Tibial nerve (tissue), 4 donors: ENCODE data around the gene ANO2.

Experiments
- CTCF ChIP-seq, 5 experiments: fragments of 200-600 bp in 3 of 5; fragments of 450-650 bp in 2 of 5; sonication (generic) in 3 of 5; IDR thresholded peaks; one replicate each; pipeline ENCODE4 v1.5.1; 2016 to 2019; ENCODE audit warnings: antibody characterized with exemption in 5 of 5, mild to moderate bottlenecking in 3 of 5, moderate library complexity in 2 of 5
- EP300 ChIP-seq, 2 donors: sonication (generic); formaldehyde crosslinking; IDR thresholded peaks; one replicate each; pipeline ENCODE4 v1.6.1; 2017; ENCODE audit warnings: antibody characterized with exemption in 2 of 2, mild to moderate bottlenecking in 1 of 2
- POLR2A ChIP-seq, 2 donors: fragments of 450-650 bp; IDR thresholded peaks; one replicate each; pipeline ENCODE4 v1.6.1; 2017; ENCODE audit warnings: antibody characterized with exemption in 2 of 2, mild to moderate bottlenecking in 2 of 2, moderate library complexity in 2 of 2

- TF ChIP-seq POLR2A (IDR thresholded peaks at IDR 0.05) (no peak), CTCF (IDR thresholded peaks at IDR 0.05) (peak in 4 of 5 experiments; percentile 38 to 54 (median 47)), EP300 (IDR thresholded peaks at IDR 0.05) (no peak)
These were observed 199.7 kb downstream of the ANO2 start for GRCh38 chr12:5745251-5745888.
